Stimulated activated CD8-positive, alpha-beta memory T cell treated with anti-CD3 and anti-CD28 coated beads, Interleukin-12 subunit alpha, Interleukin-12 subunit beta, amount 100 ng/mL, for 24 hours (primary cell): ENCODE measurements around the gene FSD1L.
"Not testable (repeated sequence)": the region's sequence is repeated elsewhere in the genome, so short reads cannot be mapped to it uniquely, and the experiment has no call there.

Experiments used
- DNase-seq: peaks from one replicate; pipeline ENCODE4 v3.0.0-alpha.2; 2020; ENCODE audit errors: extremely low read depth

The FSD1L gene

GRCh38 chr9:105485131-105485530 lies 37.3 kb downstream of the FSD1L start:
- DNase-seq: no peak

DNA sequence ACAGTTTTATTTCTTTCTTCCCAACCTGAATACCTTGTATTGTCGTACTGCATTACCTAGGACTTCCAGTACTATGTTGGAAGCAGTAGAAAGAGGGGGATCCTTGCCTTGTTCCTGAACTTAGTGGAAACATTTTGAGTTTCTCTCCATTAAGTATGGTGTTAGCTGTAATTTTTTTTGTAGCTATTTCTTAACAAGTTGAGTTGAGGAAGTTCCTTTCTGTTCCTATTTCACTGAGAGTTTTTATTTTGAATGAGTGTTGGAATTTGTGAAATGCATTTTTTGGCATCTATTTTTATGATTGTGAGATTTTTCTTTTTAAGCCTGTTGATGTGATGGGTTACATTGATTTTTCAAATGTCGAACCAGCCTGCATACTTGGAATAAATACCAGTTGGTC lies 49.0 kb downstream of the FSD1L start:
- DNase-seq: no peak

DNA sequence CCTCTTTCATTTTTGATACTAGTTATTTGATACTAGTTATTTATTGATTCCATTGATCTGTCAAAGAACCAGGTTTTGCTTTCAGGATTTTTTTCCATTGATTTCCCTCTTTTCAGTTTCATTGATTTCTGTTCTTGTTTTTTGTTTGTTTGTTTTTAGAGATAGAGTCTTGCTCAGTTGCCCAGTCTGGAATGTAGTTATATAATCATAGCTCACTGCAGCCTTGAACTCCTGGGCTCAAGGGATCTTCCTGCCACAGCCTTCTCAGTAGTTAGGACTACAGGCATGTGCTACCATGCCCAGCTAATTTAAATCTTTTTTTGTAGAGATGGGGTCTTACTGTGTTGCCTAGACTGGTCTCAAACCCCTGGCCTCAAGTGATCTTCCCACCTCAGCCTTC lies 49.9 kb downstream of the FSD1L start:
- DNase-seq: no peak

DNA sequence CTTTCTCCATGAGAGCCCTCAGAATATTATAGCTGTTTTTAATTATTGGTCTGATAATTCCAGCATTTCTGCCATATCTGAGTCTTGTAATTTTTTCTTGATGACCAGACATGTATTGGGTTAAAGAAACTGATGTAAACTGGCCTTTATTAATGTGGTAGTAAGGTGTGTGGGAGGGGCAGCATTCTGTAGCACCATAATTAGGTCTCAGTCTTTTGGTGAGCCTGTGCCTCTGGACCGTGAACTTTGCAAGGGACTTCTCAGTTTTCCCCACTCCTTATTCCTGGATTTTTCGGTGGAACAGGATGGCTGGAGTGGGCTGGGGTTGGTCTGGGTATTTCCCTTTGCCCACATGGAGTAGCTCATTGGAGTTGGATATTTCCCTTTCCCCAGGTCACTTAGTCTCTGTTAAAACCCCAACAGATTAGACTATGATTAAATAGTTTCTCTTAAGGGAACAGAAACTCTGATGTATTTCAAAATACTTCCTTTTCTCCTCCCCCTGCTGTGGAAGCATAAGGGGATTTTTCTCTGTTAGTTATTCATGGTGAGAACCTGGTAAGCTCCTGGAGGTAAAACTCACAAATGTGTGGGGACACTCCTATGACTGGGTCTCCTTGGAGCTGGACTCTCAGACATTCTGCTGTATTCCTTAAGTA lies 52.4 kb downstream of the FSD1L start:
- DNase-seq: no peak

GRCh38 chr9:105501414-105501813 lies 53.6 kb downstream of the FSD1L start:
- DNase-seq: no peak

DNA sequence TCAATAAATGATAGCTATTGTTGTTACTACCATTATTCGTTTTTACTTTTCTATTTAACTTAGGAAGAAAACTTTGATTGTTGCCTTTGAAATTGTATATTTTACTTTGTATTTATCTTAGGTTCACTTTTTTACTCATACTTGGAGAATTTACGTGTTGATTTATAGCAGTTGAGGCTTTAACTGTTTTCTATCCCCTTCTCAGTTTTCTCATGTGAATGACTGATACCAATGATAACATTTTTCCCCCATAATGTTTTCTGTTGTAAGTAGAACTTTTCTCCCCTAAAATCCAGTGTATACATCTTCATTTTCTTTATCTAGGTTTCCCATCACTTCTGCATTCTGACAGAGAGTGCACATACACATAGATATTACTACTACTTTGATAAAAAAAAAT lies 54.4 kb downstream of the FSD1L start:
- DNase-seq: no peak

DNA sequence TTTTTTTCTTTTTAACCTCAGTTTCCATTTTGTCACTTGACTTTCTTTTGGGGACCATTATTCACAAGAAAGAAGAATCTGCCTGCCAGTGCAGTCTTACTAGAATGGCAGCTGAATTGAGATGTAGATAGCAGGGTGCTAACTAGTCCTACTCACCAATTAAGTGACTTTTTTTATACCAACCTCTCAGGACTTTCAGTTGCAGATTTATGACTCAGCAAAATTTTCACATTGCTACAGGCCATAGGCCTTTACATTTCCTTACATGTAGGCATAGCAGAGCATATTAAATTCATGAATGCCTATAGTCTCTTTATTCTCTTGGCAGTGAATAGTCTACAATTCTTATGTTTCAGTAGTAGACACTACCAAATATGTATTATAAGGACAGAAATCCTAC lies 56.0 kb downstream of the FSD1L start:
- DNase-seq: no peak

DNA sequence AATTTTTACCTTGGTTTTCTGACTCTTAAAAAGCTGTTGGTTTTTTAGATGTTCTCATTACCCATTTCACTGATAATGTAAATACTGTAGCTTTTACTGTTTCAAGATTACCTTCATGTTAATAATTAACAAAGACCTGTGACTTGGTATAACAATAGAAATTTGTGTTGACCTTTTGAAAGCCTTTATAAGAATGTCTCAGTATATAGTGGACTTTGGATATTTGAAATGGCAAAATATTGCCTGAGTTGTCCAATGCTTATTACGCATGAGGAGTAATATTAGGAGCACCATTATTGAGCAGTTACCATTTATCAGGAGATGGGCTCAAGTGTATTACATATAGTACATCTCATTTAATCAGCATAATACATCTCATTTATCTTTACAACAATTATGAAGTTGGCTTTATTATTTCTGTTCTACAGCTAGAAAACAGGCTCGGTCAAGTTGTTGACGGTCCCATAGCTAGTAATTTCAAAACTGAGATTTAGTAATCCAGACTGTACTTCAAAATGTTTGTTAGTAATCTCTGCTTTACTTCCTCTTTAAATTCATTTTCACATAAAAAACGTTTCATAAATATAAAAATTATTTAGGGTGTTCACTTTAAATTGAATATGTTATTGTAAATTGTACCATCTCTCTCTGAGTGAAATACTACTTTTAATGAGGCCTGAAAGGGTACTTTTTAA lies 59.4 kb downstream of the FSD1L start:
- no peak for DNase-seq

DNA sequence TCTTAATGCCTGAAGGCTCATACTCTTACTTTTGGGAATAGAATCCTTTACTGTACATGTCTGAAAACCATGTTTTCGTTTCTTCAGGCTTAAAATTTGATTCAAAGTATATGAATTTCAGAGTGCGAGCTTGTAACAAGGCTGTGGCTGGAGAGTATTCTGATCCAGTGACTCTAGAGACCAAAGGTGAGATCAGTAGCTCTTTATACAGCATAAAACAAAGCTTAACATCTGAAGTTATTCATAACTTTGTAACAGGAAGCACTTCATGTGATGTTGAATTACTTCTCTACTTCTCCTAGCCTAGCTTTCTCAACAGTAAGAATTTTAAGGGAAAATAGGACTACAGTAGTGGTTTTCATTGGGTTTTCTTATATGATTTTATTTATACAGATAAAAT lies 60.7 kb downstream of the FSD1L start:
- no peak for DNase-seq

DNA sequence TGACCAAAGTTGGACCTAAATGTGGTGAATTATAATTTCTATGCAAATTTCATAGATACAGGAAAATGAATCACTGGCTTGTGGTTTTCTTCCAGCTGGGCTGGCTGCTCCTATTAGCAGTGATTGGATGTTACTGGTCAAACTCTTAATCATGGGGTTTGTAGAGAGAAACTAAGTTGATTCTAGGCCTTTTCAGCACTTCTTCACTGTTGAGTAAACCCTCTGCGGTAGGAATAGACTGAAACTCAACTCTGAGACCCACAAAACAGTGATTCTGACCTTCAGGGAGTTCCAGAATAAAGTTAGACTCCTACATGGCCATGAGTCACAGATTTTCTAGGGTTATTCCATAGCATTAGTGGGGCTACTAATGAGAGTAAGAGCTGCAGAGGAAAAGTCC lies 62.2 kb downstream of the FSD1L start:
- no peak for DNase-seq

DNA sequence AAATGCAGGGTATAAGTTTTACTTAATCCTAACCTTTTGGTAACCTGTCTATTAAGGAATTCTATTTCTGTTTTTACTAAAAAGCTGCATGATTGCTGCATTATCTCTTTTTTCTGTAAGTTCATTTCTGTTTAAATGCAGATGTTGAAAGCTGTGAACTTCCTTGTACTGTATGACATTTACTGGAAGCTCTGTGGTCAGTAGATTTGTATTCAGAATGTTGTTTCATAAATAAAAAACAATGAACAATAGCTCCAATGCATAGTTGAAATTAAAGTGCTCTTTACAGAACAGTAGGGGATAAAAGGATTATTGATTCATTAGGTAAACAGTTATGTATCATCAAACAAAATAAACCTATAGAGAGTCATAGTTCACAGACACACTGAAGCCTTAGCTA lies 63.6 kb downstream of the FSD1L start:
- DNase-seq: no peak

- DNase-seq: no peak
These were observed 68.1 kb downstream of the FSD1L start for GRCh38 chr9:105515811-105516413.

- not testable (repeated sequence) for DNase-seq
These were observed 72.0 kb downstream of the FSD1L start for GRCh38 chr9:105519710-105520369.

DNA sequence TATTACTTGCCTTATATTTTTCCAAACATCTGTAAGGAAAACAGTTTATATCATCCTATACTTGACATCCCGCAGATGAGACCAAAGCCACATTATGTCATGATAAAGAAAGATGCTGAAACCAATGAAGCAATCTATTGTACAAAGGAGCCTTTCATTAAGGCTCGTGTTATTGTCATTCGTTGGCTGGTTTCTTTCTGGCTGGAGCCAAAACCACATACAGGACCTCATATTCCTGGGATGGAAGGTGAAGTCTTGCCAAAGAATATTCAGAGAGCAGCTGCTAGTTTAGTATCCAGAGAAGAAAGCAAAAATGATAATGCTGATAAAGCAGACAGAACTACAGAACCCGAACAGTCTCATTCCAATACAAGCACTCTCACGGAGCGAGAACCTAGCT lies 73.2 kb downstream of the FSD1L start:
- not testable (repeated sequence) for DNase-seq

DNA sequence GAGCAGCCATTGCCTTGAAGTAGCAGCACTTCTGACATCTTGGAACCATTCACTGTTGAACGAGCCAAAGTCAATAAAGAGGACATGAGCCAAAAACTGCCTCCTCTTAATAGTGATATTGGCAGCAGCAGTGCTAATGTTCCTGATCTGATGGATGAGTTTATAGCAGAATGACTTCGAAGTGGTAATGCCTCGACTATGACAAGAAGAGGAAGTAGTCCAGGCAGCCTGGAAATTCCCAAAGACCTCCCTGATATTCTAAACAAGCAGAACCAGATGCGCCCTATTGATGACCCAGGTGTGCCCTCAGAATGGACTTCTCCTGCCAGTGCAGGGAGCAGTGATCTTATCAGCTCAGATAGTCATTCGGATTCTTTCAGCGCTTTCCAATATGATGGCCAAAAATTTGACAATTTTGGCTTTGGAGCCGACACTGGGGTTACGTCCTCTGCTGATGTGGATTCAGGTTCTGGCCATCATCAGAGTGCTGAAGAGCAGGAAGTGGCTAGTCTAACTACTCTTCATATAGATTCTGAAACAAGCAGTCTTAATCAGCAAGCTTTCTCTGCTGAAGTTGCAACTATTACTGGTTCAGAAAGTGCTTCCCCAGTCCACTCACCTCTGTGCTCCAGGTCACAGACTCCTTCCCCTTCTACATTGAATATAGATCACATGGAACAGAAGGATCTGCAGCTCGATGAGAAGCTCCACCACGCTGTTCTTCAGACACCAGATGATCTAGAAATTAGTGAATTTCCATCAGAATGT lies 75.0 kb downstream of the FSD1L start:
- DNase-seq: not testable (repeated sequence)

DNA sequence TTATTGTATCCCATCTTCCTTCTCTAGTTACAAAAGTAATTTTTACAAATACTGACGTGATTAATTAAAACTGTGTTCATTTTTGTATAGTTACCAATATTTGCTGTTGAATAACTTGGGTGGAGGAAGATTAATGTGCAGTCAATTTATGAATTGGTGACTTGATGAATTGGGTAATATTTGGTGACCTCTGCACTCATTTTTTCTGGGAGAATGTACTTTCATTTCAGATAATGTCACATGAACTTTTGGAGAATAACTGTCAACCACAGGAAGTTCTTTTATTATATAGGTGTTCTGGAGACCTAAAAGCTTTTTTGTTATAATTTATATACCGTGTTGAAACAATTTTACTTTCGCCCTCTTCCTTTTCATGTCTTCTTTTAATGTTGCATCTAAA lies 83.7 kb downstream of the FSD1L start:
- DNase-seq: no peak

- no peak for DNase-seq
These were observed 88.3 kb downstream of the FSD1L start for GRCh38 chr9:105535920-105536668.

GRCh38 chr9:105539452-105539851 lies 91.6 kb downstream of the FSD1L start:
- no peak for DNase-seq

DNA sequence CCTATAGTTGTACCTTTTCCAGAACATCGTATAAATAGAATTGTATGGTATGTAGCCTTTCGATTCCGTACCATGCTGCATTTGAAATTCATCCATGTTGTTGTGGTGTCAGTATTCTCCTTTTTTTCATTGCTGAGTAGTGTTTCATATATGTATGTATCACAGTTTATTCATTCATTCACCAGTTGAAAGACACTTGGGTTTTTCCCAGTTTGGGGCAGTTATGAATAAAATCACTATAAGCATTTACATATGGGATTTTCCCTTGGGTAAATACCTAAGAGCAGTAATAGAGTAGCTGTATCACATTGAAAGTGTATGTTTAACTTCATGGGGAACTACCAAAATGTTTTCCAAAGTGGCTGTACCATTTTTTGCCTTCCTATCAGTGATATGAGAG lies 94.0 kb downstream of the FSD1L start:
- no peak for DNase-seq

- no peak for DNase-seq
These were observed 106.2 kb downstream of the FSD1L start for GRCh38 chr9:105554042-105554441.
